B cell (primary cell): ENCODE measurements around the gene TMEM43. TPM values are rescaled to one million over a fixed set of nuclear protein-coding genes. Genes with fewer than 3 reads are reported as not detected.

Source experiments
- ATAC-seq: fragments of 200-7000 bp; cut with Tn5 transposase; one replicate; pipeline ENCODE4 v1.10.0; 2021; ENCODE audit warnings: low read depth, mild to moderate bottlenecking, moderate number of reproducible peaks, moderate library complexity
- CTCF ChIA-PET: fragments of 350-600 bp; sonication (Branson Sonifier 250); formaldehyde crosslinking; loops from one replicate; lab custom pipeline; 2021; ENCODE audit warnings: antibody characterized with exemption, inconsistent platforms; lab: Charles Lee
- POLR2A ChIA-PET: fragments of 350-600 bp; sonication (Branson Sonifier 250); formaldehyde crosslinking; loops from one replicate; lab custom pipeline; 2021; ENCODE audit warnings: antibody characterized with exemption; lab: Charles Lee
- DNase-seq: peaks from one replicate; pipeline ENCODE4 v3.0.0; 2013
- H2AFZ ChIP-seq: 2 replicates; pipeline ENCODE4 v1.6.1; 2012; ENCODE audit warnings: mild to moderate bottlenecking, low read depth, low read length; ENCODE audit not compliant: insufficient read depth, poor library complexity, severe bottlenecking
- H3K27ac ChIP-seq, 2 donors: 1 replicate in 1 of 2; 2 replicates in 1 of 2; pipeline ENCODE4 v1.5.1; 2012 to 2013; ENCODE audit warnings: low read length in 2 of 2, mild to moderate bottlenecking in 2 of 2, moderate library complexity in 1 of 2
- H3K27me3 ChIP-seq, 4 experiments: fragments of 200-600 bp in 1 of 4; sonication (generic) in 1 of 4; replicated peaks in 1 of 4; 1 replicate in 2 of 4; 2 replicates in 2 of 4; pipeline versions ENCODE4 v1.6.1 to v1.7.0; 2013 to 2016; ENCODE audit warnings: low read length in 3 of 4, mild to moderate bottlenecking in 2 of 4, mixed read lengths in 1 of 4, moderate library complexity in 1 of 4; ENCODE audit not compliant: insufficient read depth in 4 of 4, control insufficient read depth in 3 of 4; ENCODE audit errors: control extremely low read depth in 1 of 4
- H3K36me3 ChIP-seq, 2 experiments: replicated peaks in 1 of 2; 1 replicate in 1 of 2; 2 replicates in 1 of 2; pipeline versions ENCODE4 v1.6.1 to v1.7.1; 2013; ENCODE audit warnings: low read length in 1 of 2; ENCODE audit not compliant: insufficient read depth in 2 of 2, control insufficient read depth in 1 of 2; ENCODE audit errors: control extremely low read depth in 1 of 2, extremely low read depth in 1 of 2
- H3K4me1 ChIP-seq, 2 donors: fragments of 200-600 bp in 1 of 2; sonication (generic) in 1 of 2; 1 replicate in 1 of 2; 2 replicates in 1 of 2; pipeline versions ENCODE4 v1.5.1 to v1.6.1; 2013 to 2017; ENCODE audit warnings: low read length in 2 of 2; ENCODE audit not compliant: control insufficient read depth in 2 of 2, insufficient read depth in 2 of 2
- H3K4me2 ChIP-seq: replicated peaks from 2 replicates; pipeline ENCODE3; 2012; ENCODE audit warnings: mild to moderate bottlenecking, low read depth, low read length; ENCODE audit not compliant: poor library complexity, severe bottlenecking
- H3K4me3 ChIP-seq, 5 experiments: fragments of 200-600 bp in 1 of 5; sonication (generic) in 1 of 5; 1 replicate in 3 of 5; 2 replicates in 2 of 5; pipeline versions ENCODE4 v1.5.1 to v1.7.0; 2011 to 2016; ENCODE audit warnings: low read length in 4 of 5, mild to moderate bottlenecking in 4 of 5, low read depth in 2 of 5, control low read depth in 1 of 5, moderate library complexity in 1 of 5; ENCODE audit not compliant: insufficient read depth in 1 of 5; ENCODE audit errors: control extremely low read depth in 1 of 5, extremely low read depth in 1 of 5
- H3K79me2 ChIP-seq: fragments of 200-600 bp; sonication (generic); one replicate; pipeline ENCODE4 v1.6.0; 2016; ENCODE audit warnings: low read length; ENCODE audit not compliant: control insufficient read depth, insufficient read depth
- H3K9ac ChIP-seq: fragments of 200-600 bp; sonication (generic); 2 replicates; pipeline ENCODE4 v1.6.1; 2017; ENCODE audit warnings: mild to moderate bottlenecking, low read length, moderate library complexity
- H3K9me3 ChIP-seq, 3 donors: one replicate each; pipeline versions ENCODE4 v1.6.1 to v1.7.1; 2013; ENCODE audit warnings: low read length in 2 of 3; ENCODE audit not compliant: control insufficient read depth in 2 of 3, insufficient read depth in 1 of 3; ENCODE audit errors: control extremely low read depth in 1 of 3
- H4K20me1 ChIP-seq: 2 replicates; pipeline ENCODE4 v1.6.0; 2012; ENCODE audit warnings: mild to moderate bottlenecking, low read length; ENCODE audit not compliant: insufficient read depth, control insufficient read depth, poor library complexity, severe bottlenecking
- H3K27ac Mint-ChIP-seq: one replicate; pipeline ENCODE4 v1.8.0; 2021; ENCODE audit warnings: mixed read lengths
- H3K27me3 Mint-ChIP-seq: one replicate; pipeline ENCODE4 v1.8.0; 2021; ENCODE audit warnings: mixed read lengths
- H3K4me1 Mint-ChIP-seq: one replicate; pipeline ENCODE4 v1.8.0; 2021; ENCODE audit warnings: mixed read lengths
- H3K4me3 Mint-ChIP-seq: one replicate; pipeline ENCODE4 v1.8.0; 2021; ENCODE audit warnings: mixed read lengths
- H3K9me3 Mint-ChIP-seq: one replicate; pipeline ENCODE4 v1.8.0; 2022; ENCODE audit warnings: mixed read lengths; ENCODE audit not compliant: insufficient read depth
- EZH2 ChIP-seq: IDR thresholded peaks from 2 replicates; pipeline ENCODE4 v1.6.1; 2012; ENCODE audit warnings: borderline replicate concordance, low read depth, mild to moderate bottlenecking, moderate library complexity, low read length; ENCODE audit not compliant: insufficient read depth, poor library complexity, severe bottlenecking
- WGBS: methylation state at CpG from one replicate; pipeline ENCODE4 v1.1.5; 2013; ENCODE audit warnings: missing lambda C conversion rate; ENCODE audit not compliant: insufficient coverage; 5-methylcytosine and 5-hydroxymethylcytosine counted together
- intact Hi-C: fragments of 100-400 bp; cut with micrococcal nuclease; formaldehyde crosslinking; loops from one replicate; pipeline ENCODE4 v1.10.0; 2022
- polyA plus RNA-seq: library from polyadenylated mRNA; depleted of rRNA; stranded (reverse); fragments of >200 nt; gene quantifications from 2 replicates; pipeline ENCODE4 v1.2.3, GENCODE V29; 2012
- total RNA-seq, 2 donors: library from RNA; stranded (reverse); fragments of 120-200 nt in 1 of 2; gene quantifications; 1 replicate in 1 of 2; 2 replicates in 1 of 2; pipeline versions ENCODE4 v1.2.3 to v1.2.4, GENCODE V29; 2013 to 2022
- TF ChIP-seq, protein P1 (sequence below): fragments of 200-600 bp; IDR thresholded peaks from one replicate; pipeline ENCODE4 v1.8.0; 2022; ENCODE audit warnings: antibody characterized with exemption, mild to moderate bottlenecking

The TMEM43 gene
- total and polyA plus RNA-seq, 2 donors (not counting 1 experiment from before 2014, with no cell fraction given), result 29.5 to 37.6 TPM

DNA sequence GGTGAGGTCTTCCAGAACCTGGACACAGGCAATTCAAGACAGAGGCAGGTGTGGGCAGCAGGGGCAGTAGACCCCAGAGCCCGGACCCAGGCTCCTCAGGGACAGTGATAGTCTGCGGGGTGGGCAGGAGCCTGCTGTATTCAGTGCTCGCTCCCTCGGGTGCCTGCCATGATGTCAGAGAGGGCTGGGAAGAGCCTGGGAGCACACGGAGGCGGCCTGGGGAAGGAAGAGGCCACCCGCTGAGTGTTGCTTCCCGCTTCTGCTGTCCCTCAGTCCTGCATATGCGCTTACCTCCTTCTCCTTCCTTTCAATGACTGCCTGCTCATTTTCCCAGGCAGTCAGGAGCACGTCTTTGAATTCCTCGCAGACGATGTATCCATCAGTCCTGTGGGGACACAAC is 22.8 kb downstream of the TMEM43 start:
- TF ChIP-seq, protein P1, sequence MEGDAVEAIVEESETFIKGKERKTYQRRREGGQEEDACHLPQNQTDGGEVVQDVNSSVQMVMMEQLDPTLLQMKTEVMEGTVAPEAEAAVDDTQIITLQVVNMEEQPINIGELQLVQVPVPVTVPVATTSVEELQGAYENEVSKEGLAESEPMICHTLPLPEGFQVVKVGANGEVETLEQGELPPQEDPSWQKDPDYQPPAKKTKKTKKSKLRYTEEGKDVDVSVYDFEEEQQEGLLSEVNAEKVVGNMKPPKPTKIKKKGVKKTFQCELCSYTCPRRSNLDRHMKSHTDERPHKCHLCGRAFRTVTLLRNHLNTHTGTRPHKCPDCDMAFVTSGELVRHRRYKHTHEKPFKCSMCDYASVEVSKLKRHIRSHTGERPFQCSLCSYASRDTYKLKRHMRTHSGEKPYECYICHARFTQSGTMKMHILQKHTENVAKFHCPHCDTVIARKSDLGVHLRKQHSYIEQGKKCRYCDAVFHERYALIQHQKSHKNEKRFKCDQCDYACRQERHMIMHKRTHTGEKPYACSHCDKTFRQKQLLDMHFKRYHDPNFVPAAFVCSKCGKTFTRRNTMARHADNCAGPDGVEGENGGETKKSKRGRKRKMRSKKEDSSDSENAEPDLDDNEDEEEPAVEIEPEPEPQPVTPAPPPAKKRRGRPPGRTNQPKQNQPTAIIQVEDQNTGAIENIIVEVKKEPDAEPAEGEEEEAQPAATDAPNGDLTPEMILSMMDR, result no peak
- no peak for TF ChIP-seq EZH2
- Mint-ChIP-seq H3K27me3 (no peaks in the 10 kb centered on the region), H3K4me1 (peaks cover 17% of the 10 kb centered on the region), H3K27ac (peak overlapping the region; percentile 65), H3K4me3 (no peak overlapping the region), H3K9me3 (no peaks in the 10 kb centered on the region)
- H2AFZ ChIP-seq, result no peak overlapping the region
- 94% methylated on average over 10 of the region's 12 CpGs for WGBS
- H3K9ac ChIP-seq, result no peak overlapping the region
- no peaks in the 10 kb centered on the region for H3K9me3 ChIP-seq
- H4K20me1 ChIP-seq, result no peaks in the 10 kb centered on the region
- H3K27me3 ChIP-seq, result no peaks in the 10 kb centered on the region
- no peak overlapping the region for H3K27ac ChIP-seq
- ChIA-PET CTCF (no interaction called here), POLR2A (no interaction called here)
- DNase-seq, result no peak
- H3K79me2 ChIP-seq, result no peaks in the 10 kb centered on the region
- intact Hi-C loops, result no loop called here
- peaks cover 18 to 21% of the 10 kb centered on the region in 2 donors for H3K4me1 ChIP-seq
- ATAC-seq, result no peak
- peaks cover 0 to 59% of the 10 kb centered on the region in 2 experiments for H3K36me3 ChIP-seq
- H3K4me2 ChIP-seq, result no peak overlapping the region
- H3K4me3 ChIP-seq, result no peak overlapping the region

DNA sequence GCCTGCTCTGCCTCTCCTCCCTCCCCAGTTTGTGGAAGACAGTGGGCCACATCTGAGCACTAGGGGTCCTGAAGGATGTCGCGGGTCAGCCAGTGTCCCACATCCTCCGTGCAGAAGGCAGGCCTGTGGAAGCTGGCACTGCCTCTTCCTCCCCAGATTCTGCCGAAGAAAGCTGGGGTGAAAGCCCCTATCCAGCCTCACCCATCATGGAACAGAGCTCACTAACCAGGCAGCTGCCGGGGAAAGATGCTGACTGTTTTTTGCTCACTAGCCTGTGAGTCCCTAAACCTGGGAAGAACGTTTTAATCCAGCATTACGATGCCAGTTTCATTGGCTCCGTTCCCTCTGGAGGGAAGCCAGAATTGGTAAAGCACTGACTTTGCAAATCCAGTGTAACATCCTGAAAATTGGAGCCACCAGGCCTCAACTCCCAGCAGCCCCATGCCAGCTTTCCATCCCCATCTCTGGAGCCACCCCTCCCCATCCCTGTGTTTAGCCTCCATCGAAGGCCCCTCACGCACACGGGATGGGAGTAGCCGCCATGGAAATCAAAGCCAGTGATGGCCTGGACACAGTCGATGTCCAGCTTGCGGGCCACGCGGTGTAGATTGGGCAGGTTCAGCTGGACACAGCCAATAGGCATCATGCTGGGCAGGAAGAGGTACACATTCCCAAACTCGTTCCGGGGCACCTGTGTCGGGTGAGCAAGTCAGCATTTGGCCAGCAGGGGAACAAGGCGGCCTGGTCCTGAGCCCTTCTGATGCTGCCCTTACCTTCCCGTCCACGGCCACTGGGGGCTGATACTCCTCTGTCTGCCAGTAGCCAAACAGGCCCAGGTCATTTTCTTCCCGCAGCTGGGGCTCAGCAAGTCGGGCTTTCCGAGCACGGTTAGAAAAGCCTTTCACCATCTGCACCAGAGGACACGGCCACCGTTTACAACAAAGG is 23.5 kb downstream of the TMEM43 start:
- Histone ChIP-seq H3K4me1 (peaks cover 18 to 21% of the 10 kb centered on the region in 2 donors), H3K36me3 (peaks cover 0 to 61% of the 10 kb centered on the region in 2 experiments), H2AFZ (no peak overlapping the region), H3K9ac (no peak overlapping the region), H3K9me3 (no peaks in the 10 kb centered on the region), H3K27ac (no peak overlapping the region), H3K4me2 (no peak overlapping the region), H4K20me1 (no peaks in the 10 kb centered on the region), H3K4me3 (no peak overlapping the region), H3K27me3 (no peaks in the 10 kb centered on the region), H3K79me2 (no peaks in the 10 kb centered on the region)
- Mint-ChIP-seq H3K9me3 (no peaks in the 10 kb centered on the region), H3K4me3 (no peak overlapping the region), H3K4me1 (peaks cover 17% of the 10 kb centered on the region), H3K27ac (no peak overlapping the region), H3K27me3 (no peaks in the 10 kb centered on the region)
- ChIA-PET POLR2A (no interaction called here), CTCF (interaction anchor here (0.7 to 1.1 kb wide), 2 partner anchors 310 to 320 kb away, joined by 3 read pairs; no protein-coding TSS in a partner anchor)
- TF ChIP-seq, protein P1, result no peak
- TF ChIP-seq EZH2, result no peak
- ATAC-seq, result no peak
- intact Hi-C loops, result no loop called here
- 96% methylated on average over 28 of the region's 28 CpGs for WGBS
- no peak for DNase-seq
